K562 (cell line): Measurements from ENCODE around the gene CSF1R. TPM values are rescaled to one million over a fixed set of nuclear protein-coding genes. Genes with fewer than 3 reads are reported as not detected.

ENCODE experiments used
- ATAC-seq: fragments of 200-7000 bp; cut with Tn5 transposase; 3 replicates; pipeline ENCODE4 v1.9.1; 2020; ENCODE audit warnings: moderate library complexity
- BruUV-seq: library from RNA; stranded (reverse); fragments of 400-500 nt; replicated peaks from 2 replicates; lab custom pipeline; 2021; lab: Mats Ljungman, UMichigan
- CTCF ChIA-PET: fragments of 300-600 bp; formaldehyde crosslinking; extraction: SDS; loops from one replicate; lab custom pipeline; 2021; ENCODE audit warnings: low intra/inter-chr PET ratio; lab: Yijun Ruan, JAX
- POLR2A ChIA-PET: fragments of 300-600, 350-650 bp; sonication (Branson Sonifier 250); formaldehyde crosslinking; extraction: SDS; loops from one replicate; lab custom pipeline; 2021; ENCODE audit warnings: antibody characterized with exemption, inconsistent platforms; lab: Yijun Ruan, JAX
- DNase-seq, 4 experiments: peaks; one replicate each; pipeline versions ENCODE4 v3.0.0 to v3.0.0-alpha.2; 2011 to 2018; ENCODE audit warnings: low spot score in 3 of 4, mixed read lengths in 3 of 4; ENCODE audit errors: extremely low read depth in 1 of 4
- FAIRE-seq: peaks from 2 replicates; lab custom pipeline; 2011; peaks lifted over from hg19 to GRCh38; lab: Jason Lieb, UNC
- H2AFZ ChIP-seq: 2 replicates; pipeline ENCODE4 v1.6.0; 2011; ENCODE audit warnings: low read depth, low read length, control low read depth, inconsistent platforms
- H3K27ac ChIP-seq: fragments of 200-600 bp; 3 replicates; pipeline ENCODE4 v1.8.0; 2011; ENCODE audit warnings: low read depth, mild to moderate bottlenecking, control low read depth, inconsistent platforms, low read length, moderate library complexity, mixed read lengths; ENCODE audit errors: extremely low read depth
- H3K27me3 ChIP-seq, 2 experiments: fragments of 300-600 bp in 1 of 2; 2 replicates in 1 of 2; 3 replicates in 1 of 2; pipeline versions ENCODE4 v1.6.0 to v1.8.0; 2011; ENCODE audit warnings: inconsistent platforms in 2 of 2, low read length in 2 of 2, mild to moderate bottlenecking in 1 of 2, mixed read lengths in 1 of 2, moderate library complexity in 1 of 2; ENCODE audit not compliant: control insufficient read depth in 2 of 2, insufficient read depth in 2 of 2
- H3K36me3 ChIP-seq: fragments of 300-600 bp; 3 replicates; pipeline ENCODE4 v1.8.0; 2011; ENCODE audit warnings: mild to moderate bottlenecking, low read length, inconsistent platforms; ENCODE audit not compliant: control insufficient read depth, insufficient read depth
- H3K4me1 ChIP-seq, 2 experiments: fragments of 200-600 bp in 1 of 2; replicated peaks in 1 of 2; 2 replicates in 1 of 2; 3 replicates in 1 of 2; pipeline versions ENCODE4 v1.5.1 to v1.8.0; 2011; ENCODE audit warnings: inconsistent platforms in 2 of 2, low read length in 2 of 2, mild to moderate bottlenecking in 1 of 2, mixed read lengths in 1 of 2, moderate library complexity in 1 of 2; ENCODE audit not compliant: control insufficient read depth in 2 of 2, insufficient read depth in 2 of 2
- H3K4me2 ChIP-seq: 2 replicates; pipeline ENCODE4 v1.6.1; 2011; ENCODE audit warnings: low read length, control low read depth, inconsistent platforms, mixed read lengths; ENCODE audit not compliant: insufficient read depth
- H3K4me3 ChIP-seq: fragments of 200-600 bp; sonication (generic), shearing (Covaris generic); 2 replicates; pipeline ENCODE4 v1.5.1; 2016; ENCODE audit warnings: control low read depth, inconsistent platforms
- H3K79me2 ChIP-seq: fragments of 200-600 bp; 3 replicates; pipeline ENCODE4 v1.8.0; 2011; ENCODE audit warnings: low read length, inconsistent platforms; ENCODE audit not compliant: control insufficient read depth, insufficient read depth
- H3K9ac ChIP-seq, 2 experiments: 2 replicates each; pipeline versions ENCODE4 v1.6.0 to v1.6.1; 2011; ENCODE audit warnings: low read depth in 2 of 2, low read length in 2 of 2, control low read depth in 1 of 2, inconsistent platforms in 1 of 2, mild to moderate bottlenecking in 1 of 2, mixed read lengths in 1 of 2; ENCODE audit not compliant: insufficient read depth in 1 of 2
- H3K9me1 ChIP-seq: one replicate; pipeline ENCODE4 v1.6.0; 2011; ENCODE audit warnings: inconsistent platforms, mild to moderate bottlenecking, low read length, moderate library complexity; ENCODE audit not compliant: control insufficient read depth, insufficient read depth
- H3K9me3 ChIP-seq: replicated peaks from 2 replicates; pipeline ENCODE4 v1.5.1; 2011; ENCODE audit warnings: low read depth, low read length, inconsistent platforms; ENCODE audit not compliant: control insufficient read depth, insufficient read depth
- H4K20me1 ChIP-seq: replicated peaks from 2 replicates; pipeline ENCODE4 v1.6.1; 2011; ENCODE audit warnings: low read length, inconsistent platforms, mixed read lengths; ENCODE audit not compliant: control insufficient read depth, insufficient read depth
- ARID1B ChIP-seq: fragments of 450-650 bp; IDR thresholded peaks from 2 replicates; pipeline ENCODE4 v1.6.1; 2016; ENCODE audit warnings: antibody characterized with exemption, mild to moderate bottlenecking, inconsistent platforms
- HBP1 ChIP-seq: fragments of 450-650 bp; formaldehyde crosslinking; IDR thresholded peaks from 2 replicates; pipeline ENCODE4 v1.4.0; 2022; ENCODE audit warnings: missing genetic modification characterization
- LEF1 ChIP-seq: fragments of 450-650 bp; IDR thresholded peaks from 2 replicates; pipeline ENCODE4 v1.6.1; 2016; ENCODE audit warnings: mild to moderate bottlenecking
- MAX ChIP-seq: sonication (generic); formaldehyde crosslinking; IDR thresholded peaks from 2 replicates; pipeline ENCODE4 v1.9.0; 2022; ENCODE audit warnings: mild to moderate bottlenecking, missing genetic modification reagents
- RBBP5 ChIP-seq: fragments of 200-600 bp; sonication (generic); IDR thresholded peaks from 2 replicates; pipeline ENCODE4 v1.6.1; 2012; ENCODE audit warnings: borderline replicate concordance, mild to moderate bottlenecking, low read length, control low read depth, inconsistent platforms; ENCODE audit not compliant: insufficient read depth, poor library complexity, severe bottlenecking
- RFX7 ChIP-seq: fragments of 250-450 bp; sonication (Bioruptor Pico); IDR thresholded peaks from 2 replicates; pipeline ENCODE4 v1.5.1; 2021; ENCODE audit warnings: mild to moderate bottlenecking
- SUPT5H ChIP-seq: fragments of 450-650 bp; IDR thresholded peaks from 2 replicates; pipeline ENCODE4 v1.6.1; 2016
- ZNF609 ChIP-seq: sonication (generic); formaldehyde crosslinking; IDR thresholded peaks from 2 replicates; pipeline ENCODE4 v1.8.1; 2023; ENCODE audit warnings: missing genetic modification reagents, mild to moderate bottlenecking, borderline replicate concordance
- WGBS: fragments of 100-300 bp; shearing (Covaris generic); methylation state at CpG from one replicate; pipeline ENCODE4 v1.1.6; 2016; ENCODE audit warnings: low coverage, mixed read lengths; ENCODE audit not compliant: insufficient coverage; ENCODE audit errors: missing lambda C conversion rate; 5-methylcytosine and 5-hydroxymethylcytosine counted together
- in situ Hi-C: fragments of 300-500 bp; cut with MboI; formaldehyde crosslinking; loops from 4 replicates; pipeline ENCODE4 v1.15.0; 2018; ENCODE audit warnings: inconsistent platforms, mixed read lengths
- intact Hi-C: fragments of 100-400 bp; cut with micrococcal nuclease; formaldehyde crosslinking; loops from 2 replicates; pipeline ENCODE4 v1.14.2; 2022
- polyA plus RNA-seq, 8 experiments: library from polyadenylated mRNA; depleted of rRNA in 4 of 8; stranded (reverse) in 5 of 8; unstranded in 3 of 8; fragments of >200 nt; fragmentation: Nextera tagmentation in 2 of 8; fragmentation: Illumina TruSeq in 1 of 8; extraction: Ambion mirVana in 2 of 8; extraction: Trizol in 1 of 8; gene quantifications; 2 replicates each; pipeline versions ENCODE4 v1.2.1 to v1.2.3, GENCODE V29; 2011 to 2014; ENCODE audit warnings: inconsistent platforms in 1 of 8, missing spikeins in 1 of 8
- total RNA-seq, 7 experiments: library from RNA; depleted of rRNA in 6 of 7; stranded (reverse); fragments of >200 nt in 6 of 7; fragmentation: Illumina TruSeq in 2 of 7; extraction: Trizol in 2 of 7; gene quantifications; 2 replicates each; pipeline versions ENCODE4 v1.2.1 to v1.2.3, GENCODE V29; 2011 to 2021; ENCODE audit warnings: low replicate concordance in 1 of 7

CSF1R gene
- total and polyA plus RNA-seq, 9 of the 15 experiments (the other 6 are each of a cell fraction or from before 2014, with no cell fraction given), result 0.03 to 0.64 (median 0.20) TPM; not detected in 6

GRCh38 chr5:150062216-150062922 is 24.0 kb downstream of the CSF1R start:
- H3K79me2 ChIP-seq, result no peaks in the 10 kb centered on the region
- WGBS, result 23% methylated on average over 2 of the region's 2 CpGs
- H2AFZ ChIP-seq, result no peak overlapping the region
- no peak overlapping the region for H3K27ac ChIP-seq
- peaks cover 10 to 49% of the 10 kb centered on the region in 2 experiments for H3K27me3 ChIP-seq
- no peaks in the 10 kb centered on the region for H3K36me3 ChIP-seq
- peaks cover 4% of the 10 kb centered on the region for H3K9me1 ChIP-seq
- DNase-seq (no peak), FAIRE-seq (no peak), ATAC-seq (no peak)
- no peak overlapping the region for H3K9ac ChIP-seq
- POLR2A ChIA-PET, result interaction anchor here (0.5 to 2.2 kb wide), 3 partner anchors 9 to 22 kb away, joined by 3 to 7 read pairs (median 3); no protein-coding TSS in a partner anchor
- no peak overlapping the region for H3K4me2 ChIP-seq
- H3K9me3 ChIP-seq, result no peaks in the 10 kb centered on the region
- H3K4me3 ChIP-seq, result no peak overlapping the region
- CTCF ChIA-PET, result no interaction called here
- intact Hi-C loops, result no loop called here
- BruUV-seq, result no TSS peak
- no peaks in the 10 kb centered on the region; the same call in 1 of the 2 replicates for H4K20me1 ChIP-seq
- in situ Hi-C loops, result no loop called here
- H3K4me1 ChIP-seq, result peaks cover 5 to 9% of the 10 kb centered on the region in 2 experiments; a peak in 3 of 5 replicates
- TF ChIP-seq ARID1B, result no peak
- TF ChIP-seq ZNF609 (CRISPR knock-in tag), result no peak
- no peak for TF ChIP-seq HBP1 (CRISPR knock-in tag)
- no peak for TF ChIP-seq SUPT5H
- TF ChIP-seq RBBP5, result no peak
- no peak for TF ChIP-seq RFX7 (CRISPR knock-in tag)
- no peak for TF ChIP-seq MAX
- TF ChIP-seq LEF1, result no peak
